Thyroid gland (tissue), 4 donors: ENCODE results near the gene TLX2. TPM values are rescaled to one million over a fixed set of nuclear protein-coding genes. Genes with fewer than 3 reads are reported as not detected.
A peak's percentile ranks its signal among the peaks of the same experiment; 100 is the strongest.

ENCODE experiments used
- DNase-seq, 2 donors: peaks; one replicate each; pipeline ENCODE4 v3.0.0-alpha.2; 2019
- H3K27ac ChIP-seq, 3 donors: fragments of 200-600 bp; sonication (generic); 1 replicate in 2 of 3; 2 replicates in 1 of 3; pipeline ENCODE4 v1.5.1; 2016 to 2019; ENCODE audit warnings: mild to moderate bottlenecking in 1 of 3, moderate library complexity in 1 of 3
- H3K27me3 ChIP-seq: fragments of 200-600 bp; sonication (generic); one replicate; pipeline ENCODE4 v1.5.1; 2019
- H3K36me3 ChIP-seq, 2 donors: fragments of 200-600 bp; sonication (generic); one replicate each; pipeline ENCODE4 v1.5.1; 2016 to 2019
- H3K4me1 ChIP-seq, 2 donors: fragments of 200-600 bp; sonication (generic); one replicate each; pipeline ENCODE4 v1.5.1; 2017 to 2019
- H3K4me3 ChIP-seq, 3 donors: fragments of 200-600 bp; sonication (generic); replicated peaks in 1 of 3; 1 replicate in 2 of 3; 2 replicates in 1 of 3; pipeline ENCODE4 v1.5.1; 2016; ENCODE audit warnings: mild to moderate bottlenecking in 1 of 3
- H3K9me3 ChIP-seq: fragments of 200-600 bp; sonication (generic); one replicate; pipeline ENCODE4 v1.5.1; 2017
- CTCF ChIP-seq, 6 experiments: fragments of 200-600 bp in 3 of 6; fragments of 450-650 bp in 3 of 6; sonication (generic) in 3 of 6; IDR thresholded peaks; one replicate each; pipeline ENCODE4 v1.5.1; 2016 to 2019; ENCODE audit warnings: antibody characterized with exemption in 6 of 6, mild to moderate bottlenecking in 2 of 6, inconsistent platforms in 1 of 6, moderate library complexity in 1 of 6
- POLR2A ChIP-seq, 2 donors: fragments of 450-650 bp; IDR thresholded peaks; one replicate each; pipeline ENCODE4 v1.6.1; 2017; ENCODE audit warnings: antibody characterized with exemption in 2 of 2, mild to moderate bottlenecking in 2 of 2, moderate library complexity in 1 of 2
- WGBS, 2 donors: methylation state at CpG; one replicate each; pipeline ENCODE4 v1.1.5; 2017; 5-methylcytosine and 5-hydroxymethylcytosine counted together
- intact Hi-C: fragments of 100-400 bp; cut with DNase I; formaldehyde crosslinking; loops from one replicate; pipeline ENCODE4 v1.15.1; 2023
- total RNA-seq, 4 donors: library from RNA; depleted of rRNA; stranded (reverse); fragments of >200 nt; gene quantifications; one replicate each; pipeline ENCODE4 v1.2.3, GENCODE V29; 2016

Gene TLX2
- total RNA-seq, 4 donors from 2014 or later: not detected

GRCh38 chr2:74550231-74550630 is 36.0 kb downstream of the TLX2 start:
- no peak overlapping the region for H3K4me3 ChIP-seq
- no peaks in the 10 kb centered on the region for H3K27me3 ChIP-seq
- no peak for DNase-seq
- TF ChIP-seq CTCF (IDR thresholded peaks at IDR 0.05) (no peak), POLR2A (IDR thresholded peaks at IDR 0.05) (no peak)
- intact Hi-C loops: no loop called here
- WGBS, 2 donors: 86 to 90% methylated on average over 7 of the region's 7 CpGs
- H3K27ac ChIP-seq: no peak overlapping the region
- H3K36me3 ChIP-seq: no peaks in the 10 kb centered on the region
- H3K9me3 ChIP-seq: no peaks in the 10 kb centered on the region
- peaks cover 8% of the 10 kb centered on the region in 2 donors for H3K4me1 ChIP-seq

GRCh38 chr2:74551530-74551929 is 37.3 kb downstream of the TLX2 start:
- no peak for TF ChIP-seq CTCF (IDR thresholded peaks at IDR 0.05)
- TF ChIP-seq POLR2A (IDR thresholded peaks at IDR 0.05): no peak
- no peak overlapping the region for H3K27ac ChIP-seq
- no peak for DNase-seq
- no peaks in the 10 kb centered on the region for H3K27me3 ChIP-seq
- intact Hi-C loops: no loop called here
- no peaks in the 10 kb centered on the region for H3K9me3 ChIP-seq
- peaks cover 8 to 15% of the 10 kb centered on the region in 2 donors for H3K4me1 ChIP-seq
- no peak overlapping the region for H3K4me3 ChIP-seq
- peaks cover 0 to 2% of the 10 kb centered on the region in 2 donors for H3K36me3 ChIP-seq

DNA sequence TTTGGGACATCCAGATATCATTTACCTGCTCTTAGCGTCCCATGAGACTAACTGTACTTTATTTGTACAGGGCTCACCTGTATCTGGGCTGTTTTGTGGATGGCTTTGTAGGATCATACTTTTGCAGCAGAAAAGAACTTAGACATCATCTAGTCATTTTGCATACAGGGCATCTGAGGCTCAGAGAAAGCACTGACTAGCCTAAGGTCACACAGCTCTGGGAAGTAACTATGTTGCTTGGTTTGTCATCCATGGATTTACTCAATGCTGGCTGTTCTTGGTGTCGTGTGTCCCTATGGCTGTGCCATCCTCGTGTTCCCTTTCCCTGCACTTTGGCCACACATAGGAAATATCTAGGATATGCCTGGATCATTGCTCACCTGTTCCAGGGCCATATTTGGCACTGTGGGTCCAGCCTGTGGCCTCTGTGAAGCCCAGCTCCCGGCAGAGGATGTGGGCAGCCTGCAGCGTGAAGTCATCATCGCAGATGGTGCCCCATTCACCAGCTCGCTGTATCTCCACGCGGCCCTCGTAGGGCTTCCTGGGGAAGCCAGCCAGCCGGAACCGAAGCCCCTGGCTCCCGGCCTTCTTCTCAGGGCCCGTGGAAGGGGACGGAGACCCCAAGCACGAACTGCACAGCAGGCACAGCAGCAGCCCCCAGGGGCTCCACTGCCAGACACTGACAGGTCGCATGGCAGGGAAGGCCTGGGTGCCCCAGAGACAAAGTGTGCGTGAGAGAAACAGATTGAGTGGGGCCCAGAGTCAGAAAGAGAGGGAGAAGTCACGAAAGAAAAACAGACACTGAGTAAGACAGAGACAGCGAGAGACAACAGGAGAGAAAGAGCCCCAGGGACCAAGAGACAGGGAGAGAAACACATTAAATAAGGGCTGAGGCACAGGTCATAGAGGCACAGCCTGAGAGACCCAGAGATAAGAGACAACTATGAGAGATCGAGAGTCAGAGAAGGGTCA is 38.0 kb downstream of the TLX2 start:
- intact Hi-C loops: no loop called here
- DNase-seq: no peak
- Histone ChIP-seq H3K4me1 (peaks cover 8 to 15% of the 10 kb centered on the region in 2 donors), H3K36me3 (peaks cover 0 to 6% of the 10 kb centered on the region in 2 donors), H3K27ac (no peak overlapping the region), H3K9me3 (no peaks in the 10 kb centered on the region), H3K27me3 (no peaks in the 10 kb centered on the region), H3K4me3 (no peak overlapping the region)
- TF ChIP-seq CTCF (IDR thresholded peaks at IDR 0.05): no peak
- TF ChIP-seq POLR2A (IDR thresholded peaks at IDR 0.05): no peak
- 75 to 84% methylated on average over 19 to 21 of the region's 21 CpGs for WGBS, 2 donors

DNA sequence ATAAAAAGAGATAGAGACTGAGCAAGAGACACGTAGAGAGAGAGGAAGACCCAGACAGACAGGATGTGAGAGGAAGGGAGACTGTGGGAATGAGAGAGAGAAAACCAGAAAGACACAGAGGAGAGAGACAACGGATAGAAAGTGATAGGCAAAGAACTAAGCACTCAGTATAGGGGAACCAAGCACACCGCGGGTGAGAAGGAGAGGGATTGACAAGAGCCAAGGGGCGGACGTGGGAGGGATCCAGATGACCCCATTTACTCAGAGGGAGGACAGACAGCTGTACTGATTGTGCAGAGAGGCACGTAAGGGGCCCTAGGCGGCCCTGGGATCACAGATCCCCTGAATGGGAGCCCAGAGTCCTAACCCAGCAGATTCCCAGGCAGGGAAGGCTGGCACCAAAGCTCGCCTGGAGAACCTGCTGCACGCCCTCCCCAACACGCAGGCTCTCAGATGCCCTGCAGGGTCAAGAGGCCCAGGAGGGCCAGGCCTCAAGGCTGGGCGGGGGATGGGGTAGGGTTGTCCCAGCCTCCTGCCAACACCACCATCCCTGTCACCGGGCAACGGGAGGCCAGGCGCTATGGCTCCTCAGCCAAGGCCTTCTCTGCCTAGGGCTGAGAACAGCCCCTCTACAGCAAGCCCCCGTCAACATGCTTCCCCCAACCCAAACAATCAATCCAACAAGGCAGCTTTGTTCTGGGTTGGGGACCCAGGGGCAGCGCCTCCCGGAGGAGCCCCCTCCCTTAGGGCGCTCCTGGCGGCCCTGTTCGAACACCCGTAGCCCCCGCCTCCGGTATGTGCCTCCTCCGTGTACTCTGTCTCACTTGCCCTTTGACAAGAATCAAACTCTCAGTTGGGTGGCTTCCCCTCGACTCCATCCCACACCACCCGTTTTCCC is 38.9 kb downstream of the TLX2 start:
- intact Hi-C loops: no loop called here
- no peak for TF ChIP-seq POLR2A (IDR thresholded peaks at IDR 0.05)
- no peak for TF ChIP-seq CTCF (IDR thresholded peaks at IDR 0.05)
- Histone ChIP-seq H3K4me1 (peaks cover 8 to 15% of the 10 kb centered on the region in 2 donors), H3K27ac (peak overlapping the region in 1 of 3 donors; percentile 89), H3K27me3 (no peaks in the 10 kb centered on the region), H3K36me3 (peaks cover 0 to 6% of the 10 kb centered on the region in 2 donors), H3K4me3 (peak overlapping the region in 1 of 3 donors; percentile 89), H3K9me3 (no peaks in the 10 kb centered on the region)
- DNase-seq: peak in 1 of 2 donors; percentile 19
- 51 to 57% methylated on average over 23 to 25 of the region's 27 CpGs for WGBS, 2 donors
